GM12864 (cell line): ENCODE measurements around the gene IGSF9.
"Not testable (repeated sequence)": the region's sequence is repeated elsewhere in the genome, so short reads cannot be mapped to it uniquely, and the experiment has no call there.

ENCODE experiments used
- DNase-seq: peaks from one replicate; pipeline ENCODE4 v3.0.0-alpha.2; 2011; ENCODE audit warnings: low read depth
- H3K4me3 ChIP-seq: 2 replicates; pipeline ENCODE4 v1.5.1; 2011; ENCODE audit warnings: mild to moderate bottlenecking, low read depth, low read length, control low read depth
- CTCF ChIP-seq: IDR thresholded peaks from 2 replicates; pipeline ENCODE4 v1.5.1; 2011; ENCODE audit warnings: low read depth, mild to moderate bottlenecking, moderate library complexity, low read length, control low read depth, inconsistent platforms; ENCODE audit errors: missing control alignments

Gene IGSF9

GRCh38 chr1:159915571-159916241 lies 29.7 kb downstream of the IGSF9 start:
- no peak for DNase-seq
- TF ChIP-seq CTCF, result no peak
- no peak overlapping the region for H3K4me3 ChIP-seq

- H3K4me3 ChIP-seq, result no peak overlapping the region
- DNase-seq, result no peak
- no peak for TF ChIP-seq CTCF
These were observed 31.0 kb downstream of the IGSF9 start for GRCh38 chr1:159914252-159915018.

- H3K4me3 ChIP-seq, result no peak overlapping the region
- DNase-seq, result no peak
These were observed 31.8 kb downstream of the IGSF9 start for GRCh38 chr1:159913451-159914192.

GRCh38 chr1:159911326-159912070 lies 33.9 kb downstream of the IGSF9 start:
- no peak overlapping the region for H3K4me3 ChIP-seq
- no peak for TF ChIP-seq CTCF
- no peak for DNase-seq

More at GRCh38 chr1:159913451-159914192, 31.8 kb downstream of the IGSF9 start:
- TF ChIP-seq CTCF, result no peak

- no peak for DNase-seq
- no peak overlapping the region for H3K4me3 ChIP-seq
- no peak for TF ChIP-seq CTCF
These were observed 37.1 kb downstream of the IGSF9 start for GRCh38 chr1:159908031-159908940.

GRCh38 chr1:159906960-159907359 lies 38.5 kb downstream of the IGSF9 start:
- DNase-seq, result no peak
- TF ChIP-seq CTCF, result no peak
- no peak overlapping the region for H3K4me3 ChIP-seq

GRCh38 chr1:159904036-159904435 lies 41.4 kb downstream of the IGSF9 start:
- not testable (repeated sequence) for H3K4me3 ChIP-seq, DNase-seq
